Activated CD4-positive, alpha-beta memory T cell treated with anti-CD3 and anti-CD28 coated beads, Interleukin-2, amount 10 ng/mL, durations not matched to agents 7 days and 5 days (primary cell): ENCODE data around the gene LINC00237. TPM values are rescaled to one million over a fixed set of nuclear protein-coding genes. Genes with fewer than 3 reads are reported as not detected.

Experiments used
- CTCF ChIA-PET: fragments of 350-600 bp; sonication (Branson Sonifier 250); formaldehyde crosslinking; loops from one replicate; lab custom pipeline; 2021; ENCODE audit warnings: antibody characterized with exemption, inconsistent platforms; lab: Charles Lee
- POLR2A ChIA-PET: fragments of 350-600 bp; sonication (Branson Sonifier 250); formaldehyde crosslinking; loops from one replicate; lab custom pipeline; 2021; ENCODE audit warnings: antibody characterized with exemption; lab: Charles Lee
- DNase-seq: peaks from one replicate; pipeline ENCODE4 v3.0.0-alpha.2; 2020
- H3K27ac Mint-ChIP-seq: one replicate; pipeline ENCODE4 v1.8.0; 2021; ENCODE audit warnings: mild to moderate bottlenecking, mixed read lengths
- H3K27me3 Mint-ChIP-seq: one replicate; pipeline ENCODE4 v1.8.0; 2021; ENCODE audit warnings: mixed read lengths
- H3K36me3 Mint-ChIP-seq: one replicate; pipeline ENCODE4 v1.8.0; 2021; ENCODE audit warnings: low read depth, mixed read lengths
- H3K4me1 Mint-ChIP-seq: one replicate; pipeline ENCODE4 v1.8.0; 2021; ENCODE audit warnings: mixed read lengths
- H3K4me3 Mint-ChIP-seq: one replicate; pipeline ENCODE4 v1.8.0; 2021; ENCODE audit warnings: mild to moderate bottlenecking, mixed read lengths
- H3K9me3 Mint-ChIP-seq: one replicate; pipeline ENCODE4 v1.8.0; 2021; ENCODE audit warnings: mixed read lengths
- total RNA-seq, 2 experiments: library from RNA; stranded (reverse); gene quantifications; one replicate each; pipeline ENCODE4 v1.2.3, GENCODE V29; 2021

LINC00237 gene
- total RNA-seq, 2 experiments from 2014 or later = not detected

- H3K4me3 Mint-ChIP-seq = no peak overlapping the region
- ChIA-PET CTCF (interaction anchor here (0.6 to 2.9 kb wide), 17 partner anchors 9 to 507 kb away, joined by 3 to 20 read pairs (median 3); partner anchors contain the start of gene KIZ), POLR2A (no interaction called here)
- no peaks in the 10 kb centered on the region for H3K4me1 Mint-ChIP-seq
- H3K36me3 Mint-ChIP-seq = no peaks in the 10 kb centered on the region
- no peaks in the 10 kb centered on the region for H3K9me3 Mint-ChIP-seq
- DNase-seq = peak; percentile 51
- peaks cover 12% of the 10 kb centered on the region for H3K27me3 Mint-ChIP-seq
- H3K27ac Mint-ChIP-seq = no peak overlapping the region
These were observed 57.3 kb downstream of the LINC00237 start for GRCh38 chr20:21048841-21049273.

- H3K27ac Mint-ChIP-seq = no peak overlapping the region
- peaks cover 7% of the 10 kb centered on the region for H3K27me3 Mint-ChIP-seq
- ChIA-PET POLR2A (no interaction called here), CTCF (interaction anchor here (0.8 to 2.9 kb wide), 13 partner anchors 8 to 508 kb away, joined by 3 to 20 read pairs (median 5); partner anchors contain the start of gene KIZ)
- no peaks in the 10 kb centered on the region for H3K36me3 Mint-ChIP-seq
- no peak overlapping the region for H3K4me3 Mint-ChIP-seq
- no peaks in the 10 kb centered on the region for H3K9me3 Mint-ChIP-seq
- no peaks in the 10 kb centered on the region for H3K4me1 Mint-ChIP-seq
- DNase-seq = no peak
These were observed 58.2 kb downstream of the LINC00237 start for GRCh38 chr20:21047981-21048380.

- CTCF ChIA-PET = interaction anchor here (2.9 kb wide), 1 partner anchor 458 kb away, joined by 12 read pairs; no protein-coding TSS in a partner anchor
- no peak overlapping the region for H3K4me3 Mint-ChIP-seq
- no peak overlapping the region for H3K27ac Mint-ChIP-seq
- no peaks in the 10 kb centered on the region for H3K4me1 Mint-ChIP-seq
- no peaks in the 10 kb centered on the region for H3K36me3 Mint-ChIP-seq
- POLR2A ChIA-PET = no interaction called here
- H3K9me3 Mint-ChIP-seq = no peaks in the 10 kb centered on the region
- H3K27me3 Mint-ChIP-seq = peaks cover 7% of the 10 kb centered on the region
- no peak for DNase-seq
These were observed 59.6 kb downstream of the LINC00237 start for GRCh38 chr20:21046413-21047070.

Other genes with a start within 250 kb of the LINC00237 start
- gene KIZ, start 19.7 kb upstream of the LINC00237 start, total RNA-seq = 10 to 100 TPM; 17.3 to 22.1 TPM
- 10 to 100 TPM; 68.0 to 70.4 TPM for gene XRN2, start 197.0 kb upstream of the LINC00237 start, total RNA-seq